K562 (cell line): ENCODE measurements around the gene COPS9.

ENCODE experiments used
- ILF3 ChIP-seq: fragments of 450-650 bp; IDR thresholded peaks from 2 replicates; pipeline ENCODE4 v1.6.1; 2018; ENCODE audit warnings: antibody characterized with exemption, mild to moderate bottlenecking, moderate library complexity, borderline replicate concordance
- KDM5B ChIP-seq: fragments of 200-600 bp; sonication (generic); IDR thresholded peaks from 2 replicates; pipeline ENCODE4 v1.6.1; 2012; ENCODE audit warnings: low read depth, mild to moderate bottlenecking, moderate library complexity, low read length, control low read depth, inconsistent platforms; ENCODE audit not compliant: insufficient replicate concordance
- MYNN ChIP-seq, 2 experiments: sonication (generic); formaldehyde crosslinking in 1 of 2; IDR thresholded peaks; 2 replicates each; pipeline versions ENCODE4 v1.5.0 to v1.6.1; 2016 to 2020; ENCODE audit warnings: antibody characterized with exemption in 1 of 2, missing genetic modification reagents in 1 of 2
- NFE2L1 ChIP-seq: fragments of 450-650 bp; IDR thresholded peaks from 2 replicates; pipeline ENCODE4 v1.6.1; 2016; ENCODE audit warnings: missing genetic modification characterization, low read depth, mild to moderate bottlenecking, missing compliant biosample characterization, moderate library complexity, borderline replicate concordance
- NFIC ChIP-seq: fragments of 450-650 bp; IDR thresholded peaks from 2 replicates; pipeline ENCODE4 v1.6.1; 2017; ENCODE audit warnings: mild to moderate bottlenecking, inconsistent platforms
- NFRKB ChIP-seq: fragments of 450-650 bp; IDR thresholded peaks from 2 replicates; pipeline ENCODE4 v1.6.1; 2016; ENCODE audit warnings: low read depth
- NFYB ChIP-seq: IDR thresholded peaks from 2 replicates; pipeline ENCODE4 v1.6.1; 2011; ENCODE audit warnings: mild to moderate bottlenecking, moderate library complexity; ENCODE audit not compliant: insufficient read length; ENCODE audit errors: extremely low read depth
- TBP ChIP-seq: optimal IDR thresholded peaks from 2 replicates; pipeline ENCODE3; 2011; ENCODE audit warnings: low read depth, low read length, improper control_type of control experiment
- TRIM28 ChIP-seq: fragments of 450-650 bp; IDR thresholded peaks from 2 replicates; pipeline ENCODE4 v1.6.1; 2017
- ZZZ3 ChIP-seq: fragments of 450-650 bp; IDR thresholded peaks from 2 replicates; pipeline ENCODE4 v1.6.1; 2016; ENCODE audit warnings: antibody characterized with exemption, mild to moderate bottlenecking, moderate library complexity
- TF ChIP-seq, protein P1 (sequence below), 3 experiments: IDR thresholded peaks in 2 of 3; conservative IDR thresholded peaks in 1 of 3; 2 replicates each; pipeline ENCODE4 v1.5.1; 2011 to 2012; ENCODE audit warnings: low read length in 3 of 3, mild to moderate bottlenecking in 3 of 3, control low read depth in 2 of 3, improper control_type of control experiment in 1 of 3, inconsistent platforms in 1 of 3, low read depth in 1 of 3, mixed read lengths in 1 of 3, moderate library complexity in 1 of 3; ENCODE audit not compliant: insufficient read depth in 2 of 3
- TF ChIP-seq, protein P2 (sequence below): fragments of 250-450 bp; sonication (Bioruptor Pico); IDR thresholded peaks from 2 replicates; pipeline ENCODE4 v1.5.0; 2020; ENCODE audit warnings: mild to moderate bottlenecking, borderline replicate concordance

DNA sequence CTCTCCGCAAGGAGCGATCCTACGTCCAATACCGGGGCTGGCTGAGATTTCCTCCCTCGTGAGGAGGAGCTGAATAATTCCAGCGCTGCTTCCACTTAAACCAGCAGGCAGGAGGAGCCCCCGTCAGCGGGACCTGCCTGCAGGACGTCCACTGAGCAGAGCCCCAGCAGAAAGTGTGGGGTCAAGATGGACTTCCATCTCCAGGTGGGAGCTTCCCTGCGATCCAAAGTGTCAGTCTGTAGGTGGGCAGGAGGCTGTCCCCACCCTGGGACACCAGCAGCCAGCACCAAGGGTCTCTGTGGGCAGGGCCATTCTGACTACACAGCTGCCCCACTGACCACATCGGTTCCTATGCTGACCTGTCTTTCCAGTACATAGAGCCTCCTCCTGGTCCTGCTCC lies 4.8 kb upstream of the COPS9 start:
- no peak for TF ChIP-seq MYNN (IDR thresholded peaks at IDR 0.05)
- no peak for TF ChIP-seq MYNN (CRISPR knock-in tag; IDR thresholded peaks at IDR 0.05)
- no peak for TF ChIP-seq NFIC
- TF ChIP-seq NFYB = no peak
- no peak for TF ChIP-seq TRIM28
- no peak for TF ChIP-seq ZZZ3
- TF ChIP-seq, protein P1, sequence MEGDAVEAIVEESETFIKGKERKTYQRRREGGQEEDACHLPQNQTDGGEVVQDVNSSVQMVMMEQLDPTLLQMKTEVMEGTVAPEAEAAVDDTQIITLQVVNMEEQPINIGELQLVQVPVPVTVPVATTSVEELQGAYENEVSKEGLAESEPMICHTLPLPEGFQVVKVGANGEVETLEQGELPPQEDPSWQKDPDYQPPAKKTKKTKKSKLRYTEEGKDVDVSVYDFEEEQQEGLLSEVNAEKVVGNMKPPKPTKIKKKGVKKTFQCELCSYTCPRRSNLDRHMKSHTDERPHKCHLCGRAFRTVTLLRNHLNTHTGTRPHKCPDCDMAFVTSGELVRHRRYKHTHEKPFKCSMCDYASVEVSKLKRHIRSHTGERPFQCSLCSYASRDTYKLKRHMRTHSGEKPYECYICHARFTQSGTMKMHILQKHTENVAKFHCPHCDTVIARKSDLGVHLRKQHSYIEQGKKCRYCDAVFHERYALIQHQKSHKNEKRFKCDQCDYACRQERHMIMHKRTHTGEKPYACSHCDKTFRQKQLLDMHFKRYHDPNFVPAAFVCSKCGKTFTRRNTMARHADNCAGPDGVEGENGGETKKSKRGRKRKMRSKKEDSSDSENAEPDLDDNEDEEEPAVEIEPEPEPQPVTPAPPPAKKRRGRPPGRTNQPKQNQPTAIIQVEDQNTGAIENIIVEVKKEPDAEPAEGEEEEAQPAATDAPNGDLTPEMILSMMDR (IDR thresholded peaks at IDR 0.05 in 2 of 3, conservative IDR thresholded peaks at IDR 0.05 in 1 of 3; ENCODE audit: insufficient read depth in 2 of 3, low read depth in 1 of 3, low read length in 3 of 3) = no peak
- no peak for TF ChIP-seq NFE2L1 (tag)
- TF ChIP-seq KDM5B = no peak
- TF ChIP-seq TBP = no peak
- TF ChIP-seq ILF3 = no peak
- TF ChIP-seq, protein P2, sequence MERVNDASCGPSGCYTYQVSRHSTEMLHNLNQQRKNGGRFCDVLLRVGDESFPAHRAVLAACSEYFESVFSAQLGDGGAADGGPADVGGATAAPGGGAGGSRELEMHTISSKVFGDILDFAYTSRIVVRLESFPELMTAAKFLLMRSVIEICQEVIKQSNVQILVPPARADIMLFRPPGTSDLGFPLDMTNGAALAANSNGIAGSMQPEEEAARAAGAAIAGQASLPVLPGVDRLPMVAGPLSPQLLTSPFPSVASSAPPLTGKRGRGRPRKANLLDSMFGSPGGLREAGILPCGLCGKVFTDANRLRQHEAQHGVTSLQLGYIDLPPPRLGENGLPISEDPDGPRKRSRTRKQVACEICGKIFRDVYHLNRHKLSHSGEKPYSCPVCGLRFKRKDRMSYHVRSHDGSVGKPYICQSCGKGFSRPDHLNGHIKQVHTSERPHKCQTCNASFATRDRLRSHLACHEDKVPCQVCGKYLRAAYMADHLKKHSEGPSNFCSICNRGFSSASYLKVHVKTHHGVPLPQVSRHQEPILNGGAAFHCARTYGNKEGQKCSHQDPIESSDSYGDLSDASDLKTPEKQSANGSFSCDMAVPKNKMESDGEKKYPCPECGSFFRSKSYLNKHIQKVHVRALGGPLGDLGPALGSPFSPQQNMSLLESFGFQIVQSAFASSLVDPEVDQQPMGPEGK = no peak
- TF ChIP-seq NFRKB = no peak
